PC-9 (cell line): ENCODE measurements around the gene IER5L.

ENCODE experiments used
- EZH2 ChIP-seq: fragments of 200-600 bp; sonication (generic); IDR thresholded peaks from 2 replicates; pipeline ENCODE4 v1.8.0; 2017; ENCODE audit warnings: antibody characterized with exemption, low read depth
- TF ChIP-seq, protein P1 (sequence below): fragments of 200-600 bp; sonication (generic); conservative IDR thresholded peaks from 2 replicates; pipeline ENCODE4 v1.6.1; 2017; ENCODE audit warnings: mixed run types, antibody characterized with exemption, mild to moderate bottlenecking, moderate library complexity

DNA sequence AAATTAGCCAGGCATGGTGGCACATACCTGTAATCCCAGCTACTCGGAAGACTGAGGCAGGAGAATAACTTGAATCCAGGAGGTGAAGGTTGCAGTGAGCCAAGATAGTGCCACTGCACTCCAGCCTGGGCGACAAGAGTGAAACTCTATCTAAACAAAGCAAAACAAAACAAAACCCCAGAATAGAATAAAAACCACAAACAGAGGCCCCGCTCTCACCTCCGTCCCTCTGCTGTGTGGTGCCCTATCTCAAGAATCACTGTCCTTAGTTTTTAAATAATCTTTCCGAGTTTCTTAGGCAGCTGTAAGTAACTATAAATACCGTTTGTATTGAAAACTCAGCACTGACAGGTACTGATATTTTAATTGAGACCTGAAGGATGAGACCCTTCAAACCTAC lies 42.7 kb upstream of the IER5L start:
- TF ChIP-seq EZH2: no peak
- TF ChIP-seq, protein P1, sequence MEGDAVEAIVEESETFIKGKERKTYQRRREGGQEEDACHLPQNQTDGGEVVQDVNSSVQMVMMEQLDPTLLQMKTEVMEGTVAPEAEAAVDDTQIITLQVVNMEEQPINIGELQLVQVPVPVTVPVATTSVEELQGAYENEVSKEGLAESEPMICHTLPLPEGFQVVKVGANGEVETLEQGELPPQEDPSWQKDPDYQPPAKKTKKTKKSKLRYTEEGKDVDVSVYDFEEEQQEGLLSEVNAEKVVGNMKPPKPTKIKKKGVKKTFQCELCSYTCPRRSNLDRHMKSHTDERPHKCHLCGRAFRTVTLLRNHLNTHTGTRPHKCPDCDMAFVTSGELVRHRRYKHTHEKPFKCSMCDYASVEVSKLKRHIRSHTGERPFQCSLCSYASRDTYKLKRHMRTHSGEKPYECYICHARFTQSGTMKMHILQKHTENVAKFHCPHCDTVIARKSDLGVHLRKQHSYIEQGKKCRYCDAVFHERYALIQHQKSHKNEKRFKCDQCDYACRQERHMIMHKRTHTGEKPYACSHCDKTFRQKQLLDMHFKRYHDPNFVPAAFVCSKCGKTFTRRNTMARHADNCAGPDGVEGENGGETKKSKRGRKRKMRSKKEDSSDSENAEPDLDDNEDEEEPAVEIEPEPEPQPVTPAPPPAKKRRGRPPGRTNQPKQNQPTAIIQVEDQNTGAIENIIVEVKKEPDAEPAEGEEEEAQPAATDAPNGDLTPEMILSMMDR: no peak
